Activated naive CD4-positive, alpha-beta T cell treated with anti-CD3 and anti-CD28 coated beads for 36 hours (primary cell): ENCODE data around the gene DYSF. TPM values are rescaled to one million over a fixed set of nuclear protein-coding genes. Genes with fewer than 3 reads are reported as not detected.
A peak's percentile ranks its signal among the peaks of the same experiment; 100 is the strongest.

Experiments used
- CTCF ChIA-PET: fragments of 350-600 bp; sonication (Branson Sonifier 250); formaldehyde crosslinking; loops from one replicate; lab custom pipeline; 2021; ENCODE audit warnings: antibody characterized with exemption; lab: Charles Lee
- DNase-seq: peaks from one replicate; pipeline ENCODE4 v3.0.0-alpha.2; 2020
- H3K27ac Mint-ChIP-seq: one replicate; pipeline ENCODE4 v1.8.0; 2021; ENCODE audit warnings: mild to moderate bottlenecking, mixed read lengths
- H3K27me3 Mint-ChIP-seq: one replicate; pipeline ENCODE4 v1.8.0; 2021; ENCODE audit warnings: low read depth, mixed read lengths
- H3K36me3 Mint-ChIP-seq: one replicate; pipeline ENCODE4 v1.8.0; 2021; ENCODE audit warnings: low read depth, mixed read lengths
- H3K4me1 Mint-ChIP-seq: one replicate; pipeline ENCODE4 v1.8.0; 2021; ENCODE audit warnings: low read depth, mixed read lengths
- H3K4me3 Mint-ChIP-seq: one replicate; pipeline ENCODE4 v1.8.0; 2021; ENCODE audit warnings: mild to moderate bottlenecking, moderate library complexity, mixed read lengths
- H3K9me3 Mint-ChIP-seq: one replicate; pipeline ENCODE4 v1.8.0; 2021; ENCODE audit warnings: mixed read lengths
- intact Hi-C: fragments of 100-400 bp; cut with micrococcal nuclease; formaldehyde crosslinking; loops from one replicate; pipeline ENCODE4 v1.15.1; 2023
- total RNA-seq, 2 experiments: library from RNA; stranded (reverse); gene quantifications; one replicate each; pipeline ENCODE4 v1.2.3, GENCODE V29; 2021

Gene DYSF
- total RNA-seq, 2 experiments from 2014 or later: 0.05 to 0.07 TPM

DNA sequence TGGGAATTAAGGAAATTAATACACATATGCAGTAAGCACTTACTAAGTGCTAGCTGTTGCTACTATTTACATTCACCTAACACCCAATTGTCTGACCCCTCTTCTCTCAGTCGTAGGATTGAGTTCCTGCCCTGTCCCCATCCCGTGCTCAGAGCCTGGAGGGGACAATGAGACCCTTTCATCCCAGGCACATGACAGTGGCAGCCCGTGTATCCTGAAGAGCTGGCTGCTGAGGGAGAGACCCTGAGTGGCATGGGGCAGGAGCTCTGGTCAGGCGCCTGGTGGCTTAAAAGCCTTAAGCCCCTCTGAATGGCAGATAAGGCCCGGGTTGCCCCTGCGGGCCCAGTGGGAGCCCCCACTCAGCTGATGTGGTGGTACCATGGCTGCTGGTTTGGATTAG lies 99.0 kb downstream of the DYSF start:
- H3K9me3 Mint-ChIP-seq: no peaks in the 10 kb centered on the region
- no peaks in the 10 kb centered on the region for H3K27me3 Mint-ChIP-seq
- H3K4me1 Mint-ChIP-seq: no peaks in the 10 kb centered on the region
- no peaks in the 10 kb centered on the region for H3K36me3 Mint-ChIP-seq
- intact Hi-C loops: no loop called here
- H3K27ac Mint-ChIP-seq: no peak overlapping the region
- no peak overlapping the region for H3K4me3 Mint-ChIP-seq
- CTCF ChIA-PET: interaction anchor here (1.0 to 1.6 kb wide), 2 partner anchors 42 to 95 kb away, joined by 3 read pairs; no protein-coding TSS in a partner anchor
- no peak for DNase-seq

GRCh38 chr2:71552861-71553301 lies 99.5 kb downstream of the DYSF start:
- no peaks in the 10 kb centered on the region for H3K36me3 Mint-ChIP-seq
- intact Hi-C loops: no loop called here
- CTCF ChIA-PET: interaction anchor here (0.6 to 1.6 kb wide), 3 partner anchors 39 to 95 kb away, joined by 3 read pairs; no protein-coding TSS in a partner anchor
- H3K27ac Mint-ChIP-seq: no peak overlapping the region
- H3K4me3 Mint-ChIP-seq: no peak overlapping the region
- H3K4me1 Mint-ChIP-seq: no peaks in the 10 kb centered on the region
- H3K27me3 Mint-ChIP-seq: no peaks in the 10 kb centered on the region
- no peak for DNase-seq
- no peaks in the 10 kb centered on the region for H3K9me3 Mint-ChIP-seq

DNA sequence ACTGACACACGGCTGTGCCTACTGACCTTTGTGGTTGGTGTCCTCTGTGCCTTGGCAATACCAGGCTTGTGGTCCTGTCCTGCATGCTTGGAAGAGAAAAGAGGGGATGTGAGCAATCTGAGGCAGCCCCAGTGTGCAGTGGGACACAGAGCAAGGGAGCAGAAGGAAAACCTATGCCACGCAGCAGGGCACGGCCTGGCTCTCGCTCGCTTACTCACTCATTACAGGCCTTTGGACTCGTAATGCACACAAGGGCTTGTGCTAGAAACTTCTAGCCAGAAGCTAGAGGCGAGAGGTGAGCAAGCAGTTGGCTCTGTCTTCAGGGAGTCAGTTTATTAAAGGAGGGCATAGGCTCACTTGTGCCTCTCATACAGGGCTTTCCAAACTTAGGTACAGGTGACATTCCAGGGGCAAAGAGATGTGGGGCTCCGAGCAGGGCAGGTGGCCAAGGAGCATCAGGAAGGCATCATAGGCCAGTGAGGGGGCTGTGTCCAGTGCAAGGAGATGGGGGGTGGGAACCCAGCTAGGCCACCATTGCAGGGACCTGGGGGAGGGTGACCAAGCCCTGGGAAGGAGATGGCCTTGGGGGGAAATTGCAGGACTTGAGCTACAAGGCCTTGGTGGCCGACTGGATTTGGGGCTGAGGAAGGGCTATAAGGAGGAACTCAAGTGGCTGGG lies 100.8 kb downstream of the DYSF start:
- CTCF ChIA-PET: no interaction called here
- intact Hi-C loops: no loop called here
- no peaks in the 10 kb centered on the region for H3K27me3 Mint-ChIP-seq
- no peaks in the 10 kb centered on the region for H3K4me1 Mint-ChIP-seq
- H3K27ac Mint-ChIP-seq: no peak overlapping the region
- no peak overlapping the region for H3K4me3 Mint-ChIP-seq
- no peak for DNase-seq
- no peaks in the 10 kb centered on the region for H3K9me3 Mint-ChIP-seq
- no peaks in the 10 kb centered on the region for H3K36me3 Mint-ChIP-seq

GRCh38 chr2:71554706-71555056 lies 101.3 kb downstream of the DYSF start:
- H3K4me1 Mint-ChIP-seq: no peaks in the 10 kb centered on the region

GRCh38 chr2:71555798-71556454 lies 102.6 kb downstream of the DYSF start:
- Mint-ChIP-seq H3K4me3 (no peak overlapping the region), H3K27ac (no peak overlapping the region), H3K27me3 (no peaks in the 10 kb centered on the region), H3K9me3 (no peaks in the 10 kb centered on the region), H3K4me1 (no peaks in the 10 kb centered on the region), H3K36me3 (no peaks in the 10 kb centered on the region)
- CTCF ChIA-PET: interaction anchor here (1.6 to 1.8 kb wide), 2 partner anchors 8 to 10 kb away, joined by 3 to 7 read pairs; no protein-coding TSS in a partner anchor
- DNase-seq: no peak
- intact Hi-C loops: no loop called here

More at GRCh38 chr2:71554706-71555056, 101.3 kb downstream of the DYSF start:
- Mint-ChIP-seq H3K27ac (peak overlapping the region; percentile 9), H3K9me3 (no peaks in the 10 kb centered on the region), H3K4me3 (no peak overlapping the region), H3K36me3 (no peaks in the 10 kb centered on the region), H3K27me3 (no peaks in the 10 kb centered on the region)
- DNase-seq: no peak
- intact Hi-C loops: no loop called here
- CTCF ChIA-PET: no interaction called here

DNA sequence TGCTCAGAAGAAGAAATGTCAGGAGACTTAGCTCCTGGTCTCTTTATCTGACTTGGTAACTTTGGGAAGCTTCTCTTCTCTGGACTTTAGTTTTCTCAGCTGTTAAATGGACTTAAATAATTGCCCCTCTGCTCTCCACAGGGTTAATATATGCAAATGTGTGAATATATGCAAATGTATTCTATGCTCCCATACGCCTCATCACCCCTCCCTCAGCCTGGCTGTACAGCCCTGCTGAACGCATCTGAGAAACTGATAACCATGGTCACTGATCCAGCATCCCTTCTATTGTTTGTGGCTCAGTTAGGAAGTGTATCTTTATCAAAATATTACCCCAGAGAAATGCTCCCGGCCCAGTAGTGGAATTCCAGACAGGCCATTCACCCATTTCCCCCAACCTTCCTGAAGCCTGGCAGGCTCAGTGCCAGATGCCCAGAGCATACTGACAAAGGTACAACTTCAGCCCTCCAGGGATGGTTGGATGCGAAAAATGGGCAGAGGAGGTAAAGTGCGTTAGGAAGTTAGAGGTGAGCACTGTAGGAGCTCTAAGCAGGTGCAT lies 103.4 kb downstream of the DYSF start:
- CTCF ChIA-PET: interaction anchor here (1.6 to 1.8 kb wide), 2 partner anchors 9 to 11 kb away, joined by 3 to 7 read pairs; no protein-coding TSS in a partner anchor
- H3K27ac Mint-ChIP-seq: no peak overlapping the region
- H3K4me3 Mint-ChIP-seq: no peak overlapping the region
- no peaks in the 10 kb centered on the region for H3K27me3 Mint-ChIP-seq
- intact Hi-C loops: no loop called here
- no peak for DNase-seq
- H3K36me3 Mint-ChIP-seq: no peaks in the 10 kb centered on the region
- no peaks in the 10 kb centered on the region for H3K4me1 Mint-ChIP-seq
- H3K9me3 Mint-ChIP-seq: no peaks in the 10 kb centered on the region

DNA sequence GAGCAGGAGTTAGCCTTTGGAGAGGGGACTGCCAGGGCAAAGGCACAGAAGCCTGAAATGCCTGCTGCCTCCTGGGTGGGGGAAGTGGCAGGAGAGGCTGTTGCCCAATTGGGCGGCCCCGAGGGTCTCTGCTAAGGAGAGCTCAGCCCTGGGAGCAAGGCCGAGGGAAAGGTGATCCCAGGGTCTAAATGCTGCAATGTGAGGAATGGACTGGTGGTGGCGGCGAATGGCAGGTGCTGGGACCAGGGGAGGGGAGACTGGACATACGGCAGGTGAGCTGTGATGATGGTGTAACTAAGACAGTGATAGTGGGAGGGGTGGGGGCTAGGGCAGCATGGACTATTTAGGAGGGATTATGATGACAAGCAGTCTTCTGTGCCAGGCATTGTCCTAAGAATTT lies 104.0 kb downstream of the DYSF start:
- DNase-seq: no peak
- intact Hi-C loops: no loop called here
- no peaks in the 10 kb centered on the region for H3K27me3 Mint-ChIP-seq
- no peaks in the 10 kb centered on the region for H3K4me1 Mint-ChIP-seq
- H3K36me3 Mint-ChIP-seq: no peaks in the 10 kb centered on the region
- H3K9me3 Mint-ChIP-seq: no peaks in the 10 kb centered on the region
- H3K4me3 Mint-ChIP-seq: no peak overlapping the region
- no peak overlapping the region for H3K27ac Mint-ChIP-seq
- CTCF ChIA-PET: interaction anchor here (1.8 kb wide), 1 partner anchor 11 kb away, joined by 7 read pairs; no protein-coding TSS in a partner anchor

GRCh38 chr2:71558300-71559051 lies 105.1 kb downstream of the DYSF start:
- intact Hi-C loops: no loop called here
- Mint-ChIP-seq H3K27me3 (no peaks in the 10 kb centered on the region), H3K36me3 (no peaks in the 10 kb centered on the region), H3K4me1 (no peaks in the 10 kb centered on the region), H3K4me3 (no peak overlapping the region), H3K27ac (no peak overlapping the region), H3K9me3 (no peaks in the 10 kb centered on the region)
- CTCF ChIA-PET: interaction anchor here (0.6 kb wide), 1 partner anchor 889 kb away, joined by 3 read pairs; no protein-coding TSS in a partner anchor
- no peak for DNase-seq

DNA sequence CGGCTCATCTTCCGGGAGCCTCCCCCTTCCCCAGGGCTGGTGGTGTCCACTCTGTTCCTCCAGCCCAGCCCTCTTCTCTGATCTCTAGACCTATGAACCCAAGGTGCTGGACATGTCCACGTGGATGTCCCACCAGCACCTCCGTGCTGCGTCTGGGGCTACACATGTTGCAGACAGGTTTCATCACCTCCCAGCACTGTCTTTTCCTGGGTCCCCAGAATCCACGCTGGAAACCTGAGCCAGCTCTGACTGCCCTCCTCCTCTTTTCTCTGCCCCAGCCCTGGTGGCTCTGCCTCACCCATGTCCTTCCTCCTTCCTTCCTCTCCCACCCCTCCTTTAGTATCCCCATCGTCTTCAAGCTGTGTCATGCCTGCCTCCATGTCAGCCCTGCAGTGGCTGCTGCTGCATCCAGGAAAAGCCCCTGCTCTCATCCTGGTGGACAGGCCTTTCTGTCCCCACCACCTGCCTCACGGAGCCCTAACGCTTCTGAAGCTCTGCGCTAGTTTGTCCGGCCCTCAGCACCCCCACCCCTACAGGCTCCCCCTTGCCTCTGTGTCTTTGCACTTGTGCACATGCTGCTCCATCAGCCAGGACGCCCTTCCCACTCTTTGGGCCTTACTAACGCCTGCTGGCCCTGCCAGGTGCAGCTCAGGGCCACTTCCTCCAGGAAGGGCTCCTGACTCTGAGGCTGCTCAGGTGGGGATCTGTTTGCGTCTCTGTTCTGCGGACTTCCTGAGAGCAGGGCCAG lies 105.9 kb downstream of the DYSF start:
- no peaks in the 10 kb centered on the region for H3K9me3 Mint-ChIP-seq
- no peak overlapping the region for H3K27ac Mint-ChIP-seq
- no peaks in the 10 kb centered on the region for H3K27me3 Mint-ChIP-seq
- H3K4me1 Mint-ChIP-seq: no peaks in the 10 kb centered on the region
- CTCF ChIA-PET: interaction anchor here (0.6 kb wide), 1 partner anchor 888 kb away, joined by 3 read pairs; no protein-coding TSS in a partner anchor
- no peak for DNase-seq
- no peaks in the 10 kb centered on the region for H3K36me3 Mint-ChIP-seq
- intact Hi-C loops: no loop called here
- no peak overlapping the region for H3K4me3 Mint-ChIP-seq

DNA sequence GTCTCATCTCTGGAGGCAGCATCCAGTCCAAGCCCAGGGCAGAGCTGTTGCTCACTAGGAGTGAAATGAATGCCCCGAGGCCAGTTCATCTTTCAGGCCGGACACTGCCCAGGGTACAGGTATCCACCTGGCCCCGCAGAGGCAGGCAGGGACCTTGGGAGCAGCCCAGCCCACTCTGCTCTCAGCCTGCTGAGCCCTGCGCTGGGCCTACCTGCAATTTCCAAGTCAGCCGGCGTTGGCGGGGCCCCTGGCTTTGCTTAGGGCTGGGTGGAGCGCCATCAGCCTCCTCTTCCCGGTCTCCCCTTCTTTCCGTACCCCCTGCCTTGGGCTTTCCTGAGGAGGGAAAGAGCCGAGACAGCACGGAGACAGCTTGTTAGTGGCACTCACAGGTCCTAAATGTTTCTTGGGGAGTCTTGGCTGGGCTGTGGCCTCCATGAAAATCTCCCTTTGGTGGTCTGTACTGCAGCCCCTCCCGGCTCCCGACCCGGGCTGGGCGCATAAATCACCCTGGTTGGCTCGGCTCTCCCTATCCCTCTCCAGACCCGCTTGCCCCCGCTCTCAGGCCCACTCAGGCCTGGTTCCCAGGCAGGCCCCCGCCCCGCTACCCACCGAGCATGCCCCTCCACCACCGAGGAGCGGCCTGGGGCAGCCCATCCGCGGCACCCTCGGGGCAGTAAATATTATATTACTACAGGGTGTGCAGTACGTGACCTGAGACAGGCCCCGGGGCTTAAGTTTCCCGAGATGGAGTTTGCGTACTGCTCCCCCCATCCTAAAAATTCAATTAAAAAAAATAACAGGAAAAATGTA lies 106.7 kb downstream of the DYSF start:
- DNase-seq: no peak
- no peaks in the 10 kb centered on the region for H3K4me1 Mint-ChIP-seq
- intact Hi-C loops: no loop called here
- H3K4me3 Mint-ChIP-seq: no peak overlapping the region
- CTCF ChIA-PET: no interaction called here
- H3K9me3 Mint-ChIP-seq: no peaks in the 10 kb centered on the region
- no peak overlapping the region for H3K27ac Mint-ChIP-seq
- no peaks in the 10 kb centered on the region for H3K36me3 Mint-ChIP-seq
- no peaks in the 10 kb centered on the region for H3K27me3 Mint-ChIP-seq

- Mint-ChIP-seq H3K4me3 (no peak overlapping the region), H3K9me3 (no peaks in the 10 kb centered on the region), H3K36me3 (no peaks in the 10 kb centered on the region), H3K27ac (no peak overlapping the region), H3K4me1 (no peaks in the 10 kb centered on the region), H3K27me3 (no peaks in the 10 kb centered on the region)
- CTCF ChIA-PET: no interaction called here
- intact Hi-C loops: no loop called here
- no peak for DNase-seq
Measured at GRCh38 chr2:71560638-71561011, 107.3 kb downstream of the DYSF start.
